ENCODE results near the gene CCR8.
"Not testable (repeated sequence)": the region's sequence is repeated elsewhere in the genome, so short reads cannot be mapped to it uniquely, and the experiment has no call there.

CCR8 gene

GRCh38 chr3:39317571-39318169 is 11.8 kb upstream of the CCR8 start:
- no peak for DNase-seq (ENCODE audit: low spot score)

- no peak for DNase-seq (ENCODE audit: low spot score)
Measured at GRCh38 chr3:39318301-39318700, 11.2 kb upstream of the CCR8 start.

GRCh38 chr3:39319249-39319648 is 10.3 kb upstream of the CCR8 start:
- no peak for DNase-seq (ENCODE audit: low spot score)

- not testable (repeated sequence) for DNase-seq (ENCODE audit: low spot score)
Measured at GRCh38 chr3:39321574-39321983, 7.9 kb upstream of the CCR8 start.

GRCh38 chr3:39322209-39322715 is 7.2 kb upstream of the CCR8 start:
- DNase-seq (ENCODE audit: low spot score): not testable (repeated sequence)

GRCh38 chr3:39322936-39323335 is 6.6 kb upstream of the CCR8 start:
- DNase-seq (ENCODE audit: low spot score): no peak

- DNase-seq (ENCODE audit: low spot score): no peak
Measured at GRCh38 chr3:39323494-39323893, 6.0 kb upstream of the CCR8 start.

- no peak for DNase-seq (ENCODE audit: low spot score)
Measured at GRCh38 chr3:39325236-39325635, 4.3 kb upstream of the CCR8 start.

GRCh38 chr3:39327053-39327745 is 2.3 kb upstream of the CCR8 start:
- DNase-seq (ENCODE audit: low spot score): no peak

- no peak for DNase-seq (ENCODE audit: low spot score)
Measured at GRCh38 chr3:39327746-39328349, 1.7 kb upstream of the CCR8 start.

- DNase-seq (ENCODE audit: low spot score): no peak
Measured at GRCh38 chr3:39330824-39331223, 1.3 kb downstream of the CCR8 start.

- no peak for DNase-seq (ENCODE audit: low spot score)
Measured at GRCh38 chr3:39332525-39332924, 3.0 kb downstream of the CCR8 start.

GRCh38 chr3:39333607-39334006 is 4.1 kb downstream of the CCR8 start:
- DNase-seq (ENCODE audit: low spot score): no peak

- no peak for DNase-seq (ENCODE audit: low spot score)
Measured at GRCh38 chr3:39334205-39334604, 4.7 kb downstream of the CCR8 start.

- DNase-seq (ENCODE audit: low spot score): no peak
Measured at GRCh38 chr3:39338201-39338600, 8.7 kb downstream of the CCR8 start.

- no peak for DNase-seq (ENCODE audit: low spot score)
Measured at GRCh38 chr3:39339086-39339485, 9.6 kb downstream of the CCR8 start.

GRCh38 chr3:39343076-39343717 is 13.7 kb downstream of the CCR8 start:
- DNase-seq (ENCODE audit: low spot score): no peak

GRCh38 chr3:39343760-39344159 is 14.3 kb downstream of the CCR8 start:
- DNase-seq (ENCODE audit: low spot score): no peak

- DNase-seq (ENCODE audit: low spot score): no peak
Measured at GRCh38 chr3:39344746-39345344, 15.3 kb downstream of the CCR8 start.

- peak; percentile 46 for DNase-seq (ENCODE audit: low spot score)
Measured at GRCh38 chr3:39346785-39347585, 17.5 kb downstream of the CCR8 start.

- DNase-seq (ENCODE audit: low spot score): no peak
Measured at GRCh38 chr3:39347586-39347876, 18.0 kb downstream of the CCR8 start.

- DNase-seq (ENCODE audit: low spot score): no peak
Measured at GRCh38 chr3:39349080-39349479, 19.6 kb downstream of the CCR8 start.

All from hematopoietic multipotent progenitor cell treated with erythropoietin and hydrocortisone succinate and interleukin-3 and kit ligand, for 15 days (in vitro differentiated cells).